Measurements from ENCODE around the gene AKAP13. TPM values are rescaled to one million over a fixed set of nuclear protein-coding genes. Genes with fewer than 3 reads are reported as not detected.

AKAP13 gene
- polyA plus RNA-seq, 3 donors = 47.9 to 99.7 (median 92.6) TPM

DNA sequence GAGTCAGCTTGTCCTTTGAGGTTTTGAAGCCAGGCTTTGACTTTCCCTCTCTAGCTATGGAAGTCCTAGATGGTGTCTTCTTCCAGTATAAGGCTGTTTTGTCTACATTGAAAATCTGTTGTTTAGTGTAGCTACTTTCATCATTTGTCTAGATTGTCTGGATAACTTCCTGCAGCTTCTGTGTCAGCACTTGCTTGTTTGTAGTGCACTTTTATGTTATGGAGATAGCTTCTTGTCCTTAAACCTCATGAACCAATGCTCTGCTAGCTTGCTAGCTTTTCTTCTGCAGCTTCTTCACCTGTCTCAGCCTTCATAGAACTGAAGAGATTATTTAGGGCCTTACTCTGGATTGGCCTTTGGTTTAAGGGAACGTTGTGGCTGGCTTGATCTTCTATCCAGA, 43.8 kb downstream of the AKAP13 start:
- Histone ChIP-seq H3K4me3 (replicated peaks in 1 of 3; ENCODE audit: low read depth in 2 of 3, low read length in 3 of 3) (no peak overlapping the region), H3K79me2 (ENCODE audit: insufficient read depth, low read length) (peaks cover 12% of the 10 kb centered on the region), H3K4me1 (ENCODE audit: control insufficient read depth in 1 of 2, insufficient read depth in 2 of 2, low read length in 2 of 2) (no peaks in the 10 kb centered on the region), H3K4me2 (replicated peaks; ENCODE audit: extremely low read depth, low read length, poor library complexity, severe bottlenecking) (no peak overlapping the region), H3K36me3 (replicated peaks in 1 of 2; ENCODE audit: control insufficient read depth in 1 of 2, insufficient read depth in 2 of 2, low read length in 2 of 2) (no peaks in the 10 kb centered on the region), H3K27me3 (ENCODE audit: control insufficient read depth in 2 of 2, insufficient read depth in 2 of 2, low read length in 2 of 2) (no peaks in the 10 kb centered on the region), H3K27ac (ENCODE audit: low read depth in 1 of 2, low read length in 2 of 2) (no peak overlapping the region), H2AFZ (ENCODE audit: insufficient read depth, low read depth, low read length, poor library complexity, severe bottlenecking) (no peak overlapping the region), H4K20me1 (ENCODE audit: insufficient read depth, low read length) (peaks cover 4% of the 10 kb centered on the region), H3K9ac (ENCODE audit: insufficient read depth, low read length, poor library complexity, severe bottlenecking) (no peak overlapping the region), H3K9me3 (replicated peaks in 1 of 2; ENCODE audit: control insufficient read depth in 1 of 2, insufficient read depth in 1 of 2, low read length in 2 of 2) (no peaks in the 10 kb centered on the region)
- Mint-ChIP-seq H3K4me3 (no peak overlapping the region), H3K9me3 (no peaks in the 10 kb centered on the region), H3K36me3 (no peaks in the 10 kb centered on the region), H3K27ac (no peak overlapping the region), H3K4me1 (peaks cover 10% of the 10 kb centered on the region), H3K27me3 (ENCODE audit: low read depth in 3 of 3) (no peaks in the 10 kb centered on the region)
- intact Hi-C loops (cut with micrococcal nuclease) = loop anchor here in 1 of 2 donors (10.0 kb wide), 1 partner anchor 51 kb away; no protein-coding TSS in a partner anchor
- WGBS (ENCODE audit: insufficient coverage) = no CpG with 5 or more reads among the region's 1 CpG
- TF ChIP-seq, protein P1, sequence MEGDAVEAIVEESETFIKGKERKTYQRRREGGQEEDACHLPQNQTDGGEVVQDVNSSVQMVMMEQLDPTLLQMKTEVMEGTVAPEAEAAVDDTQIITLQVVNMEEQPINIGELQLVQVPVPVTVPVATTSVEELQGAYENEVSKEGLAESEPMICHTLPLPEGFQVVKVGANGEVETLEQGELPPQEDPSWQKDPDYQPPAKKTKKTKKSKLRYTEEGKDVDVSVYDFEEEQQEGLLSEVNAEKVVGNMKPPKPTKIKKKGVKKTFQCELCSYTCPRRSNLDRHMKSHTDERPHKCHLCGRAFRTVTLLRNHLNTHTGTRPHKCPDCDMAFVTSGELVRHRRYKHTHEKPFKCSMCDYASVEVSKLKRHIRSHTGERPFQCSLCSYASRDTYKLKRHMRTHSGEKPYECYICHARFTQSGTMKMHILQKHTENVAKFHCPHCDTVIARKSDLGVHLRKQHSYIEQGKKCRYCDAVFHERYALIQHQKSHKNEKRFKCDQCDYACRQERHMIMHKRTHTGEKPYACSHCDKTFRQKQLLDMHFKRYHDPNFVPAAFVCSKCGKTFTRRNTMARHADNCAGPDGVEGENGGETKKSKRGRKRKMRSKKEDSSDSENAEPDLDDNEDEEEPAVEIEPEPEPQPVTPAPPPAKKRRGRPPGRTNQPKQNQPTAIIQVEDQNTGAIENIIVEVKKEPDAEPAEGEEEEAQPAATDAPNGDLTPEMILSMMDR (IDR thresholded peaks at IDR 0.05) = no peak
- DNase-seq = no peak

DNA sequence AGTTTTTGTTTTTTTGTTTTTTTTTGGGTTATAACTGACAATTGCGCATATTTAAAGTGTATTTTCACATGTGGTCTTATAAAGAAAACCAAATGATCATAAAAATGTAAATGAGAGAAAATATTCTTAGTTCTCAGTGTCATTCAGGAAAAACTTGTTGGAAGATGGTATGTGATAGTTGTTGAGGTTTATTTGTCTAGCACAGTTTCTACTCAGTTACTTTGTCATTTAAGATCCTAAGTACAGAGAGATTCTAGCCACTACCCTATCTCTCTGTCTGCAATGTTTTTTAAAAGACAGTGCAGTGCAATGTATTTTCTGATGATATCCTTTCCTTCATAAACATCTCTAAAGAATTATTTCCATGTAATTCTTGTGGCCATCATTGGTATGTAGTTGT, 46.1 kb downstream of the AKAP13 start:
- H3K27ac ChIP-seq (ENCODE audit: low read depth in 1 of 2, low read length in 2 of 2) = no peak overlapping the region
- Mint-ChIP-seq H3K4me1 (peaks cover 7% of the 10 kb centered on the region), H3K4me3 (no peak overlapping the region), H3K36me3 (no peaks in the 10 kb centered on the region), H3K27ac (no peak overlapping the region), H3K27me3 (ENCODE audit: low read depth in 3 of 3) (no peaks in the 10 kb centered on the region), H3K9me3 (no peaks in the 10 kb centered on the region)
- H3K4me3 ChIP-seq (replicated peaks in 1 of 3; ENCODE audit: low read depth in 2 of 3, low read length in 3 of 3) = no peak overlapping the region
- H3K9me3 ChIP-seq (replicated peaks in 1 of 2; ENCODE audit: control insufficient read depth in 1 of 2, insufficient read depth in 1 of 2, low read length in 2 of 2) = no peaks in the 10 kb centered on the region
- intact Hi-C loops (cut with micrococcal nuclease) = loop anchor here in 1 of 2 donors (10.0 kb wide), 1 partner anchor 48 kb away; no protein-coding TSS in a partner anchor
- H4K20me1 ChIP-seq (ENCODE audit: insufficient read depth, low read length) = peaks cover 8% of the 10 kb centered on the region
- H2AFZ ChIP-seq (ENCODE audit: insufficient read depth, low read depth, low read length, poor library complexity, severe bottlenecking) = no peak overlapping the region
- no peaks in the 10 kb centered on the region for H3K4me1 ChIP-seq (ENCODE audit: control insufficient read depth in 1 of 2, insufficient read depth in 2 of 2, low read length in 2 of 2)
- DNase-seq = no peak
- H3K9ac ChIP-seq (ENCODE audit: insufficient read depth, low read length, poor library complexity, severe bottlenecking) = no peak overlapping the region
- H3K4me2 ChIP-seq (replicated peaks; ENCODE audit: extremely low read depth, low read length, poor library complexity, severe bottlenecking) = no peak overlapping the region
- no peaks in the 10 kb centered on the region for H3K36me3 ChIP-seq (replicated peaks in 1 of 2; ENCODE audit: control insufficient read depth in 1 of 2, insufficient read depth in 2 of 2, low read length in 2 of 2)
- WGBS (ENCODE audit: insufficient coverage) = no CpG with 5 or more reads among the region's 1 CpG
- H3K27me3 ChIP-seq (ENCODE audit: control insufficient read depth in 2 of 2, insufficient read depth in 2 of 2, low read length in 2 of 2) = no peaks in the 10 kb centered on the region
- TF ChIP-seq, protein P1 (IDR thresholded peaks at IDR 0.05) = no peak
- peaks cover 13% of the 10 kb centered on the region for H3K79me2 ChIP-seq (ENCODE audit: insufficient read depth, low read length)
